HG03521 (cell line): ENCODE data around the gene NCKAP5L.
"Not testable (repeated sequence)": the region's sequence is repeated elsewhere in the genome, so short reads cannot be mapped to it uniquely, and the experiment has no call there.

ENCODE experiments used
- ATAC-seq: cut with Tn5 transposase; IDR thresholded peaks from one replicate; pipeline ENCODE4 v1.9.1; 2021; ENCODE audit warnings: mild to moderate bottlenecking, moderate library complexity; ENCODE audit not compliant: unreplicated experiment

Gene NCKAP5L

DNA sequence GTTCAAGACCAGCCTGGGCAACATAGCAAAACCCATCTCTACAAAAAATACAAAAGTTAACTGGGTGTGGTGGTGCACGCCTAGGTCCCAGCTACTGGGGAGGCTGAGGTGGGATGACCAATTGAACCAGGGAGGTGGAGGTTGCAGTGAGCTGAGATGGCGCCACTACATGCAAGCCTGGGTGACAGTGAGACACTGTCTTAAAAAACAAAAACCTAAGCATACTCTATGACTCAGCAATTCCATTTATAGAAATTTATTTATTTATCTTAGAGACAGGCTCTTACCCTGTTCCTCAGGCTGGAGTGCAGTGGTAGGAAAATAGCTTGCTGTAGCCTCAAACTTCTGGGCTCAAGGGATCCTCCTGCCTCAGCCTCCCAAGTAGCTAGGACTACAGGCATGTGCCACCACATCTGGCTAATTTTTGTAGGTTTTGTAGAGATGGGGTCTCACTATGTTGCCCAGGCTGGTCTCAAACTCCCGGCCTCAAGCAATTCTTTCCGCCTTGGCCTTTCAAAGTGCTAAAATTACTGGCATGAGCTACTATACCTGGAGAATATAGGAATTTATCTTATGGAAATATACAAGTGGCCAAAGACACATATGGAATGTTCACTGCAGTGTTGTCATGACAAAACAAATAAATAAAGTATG, 43.3 kb downstream of the NCKAP5L start:
- no peak for ATAC-seq

GRCh38 chr12:49783917-49784676, 44.1 kb downstream of the NCKAP5L start:
- no peak for ATAC-seq

DNA sequence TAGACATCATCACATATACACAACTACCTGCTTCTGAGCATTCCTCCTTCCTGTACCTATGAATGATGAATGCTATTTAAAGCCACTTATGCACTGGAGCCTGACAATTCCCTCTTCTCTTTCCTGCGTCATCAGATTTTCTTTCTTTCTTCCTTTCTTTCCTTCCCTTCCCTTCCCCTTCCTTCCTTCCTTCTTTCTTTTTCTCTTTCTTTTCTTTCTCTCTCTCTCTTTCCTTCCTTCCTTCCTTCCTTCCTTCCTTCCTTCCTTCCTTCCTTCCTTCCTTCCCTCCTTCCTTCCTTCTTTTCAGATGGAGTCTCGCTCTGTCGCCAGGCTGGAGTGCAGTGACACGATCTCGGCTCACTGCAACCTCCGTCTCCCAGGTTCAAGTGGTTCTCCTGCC, 47.3 kb downstream of the NCKAP5L start:
- ATAC-seq = not testable (repeated sequence)

- ATAC-seq = no peak
Observed at GRCh38 chr12:49779581-49779980, 48.6 kb downstream of the NCKAP5L start.

DNA sequence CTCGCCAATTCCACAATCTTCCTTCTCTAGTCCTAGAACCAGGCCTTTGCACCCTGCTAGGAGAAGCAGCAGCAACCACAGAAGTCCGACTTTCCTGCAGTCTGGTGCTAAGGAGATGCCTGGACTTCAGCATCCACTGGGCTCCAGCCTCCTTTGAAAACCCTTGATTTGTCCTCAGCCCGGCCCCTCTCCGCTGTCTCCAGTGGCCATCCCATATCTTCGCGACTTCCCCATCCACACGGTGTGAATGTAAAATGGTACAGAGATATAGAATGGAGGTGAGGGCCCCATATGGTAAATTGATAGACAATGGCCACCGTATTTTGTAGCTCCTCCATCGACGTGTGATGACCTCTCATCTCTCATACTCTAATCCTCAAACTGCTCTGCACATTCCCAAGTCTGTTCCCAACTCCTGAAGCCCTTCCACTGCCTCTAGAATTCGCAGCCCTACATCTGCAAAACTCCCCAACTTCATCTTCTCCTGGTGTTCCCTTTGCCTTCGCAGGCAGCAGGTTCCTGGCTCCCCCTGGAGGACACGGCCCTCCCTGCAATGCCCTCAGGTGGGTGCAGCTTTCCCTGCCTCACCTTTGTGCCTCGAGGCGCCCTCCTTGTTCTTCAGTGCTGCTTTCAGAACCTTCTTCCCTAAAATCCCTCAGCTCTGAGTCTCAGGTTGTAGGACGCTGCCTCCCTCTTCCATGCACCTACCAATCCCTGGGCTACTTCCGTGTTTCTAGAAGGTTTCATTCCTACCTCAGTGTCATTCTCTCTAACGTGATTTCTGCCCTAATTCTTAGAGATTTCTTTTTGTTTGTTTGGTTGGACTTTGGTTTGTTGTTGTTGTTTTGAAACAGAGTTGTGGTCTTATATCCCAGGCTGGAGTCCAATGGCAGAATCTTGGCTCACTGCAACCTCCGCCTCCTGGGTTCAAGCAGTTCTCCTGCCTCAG, 50.1 kb downstream of the NCKAP5L start:
- no peak for ATAC-seq

GRCh38 chr12:49777341-49777740, 50.9 kb downstream of the NCKAP5L start:
- ATAC-seq = no peak

- ATAC-seq = no peak
Observed at GRCh38 chr12:49776858-49777257, 51.4 kb downstream of the NCKAP5L start.

DNA sequence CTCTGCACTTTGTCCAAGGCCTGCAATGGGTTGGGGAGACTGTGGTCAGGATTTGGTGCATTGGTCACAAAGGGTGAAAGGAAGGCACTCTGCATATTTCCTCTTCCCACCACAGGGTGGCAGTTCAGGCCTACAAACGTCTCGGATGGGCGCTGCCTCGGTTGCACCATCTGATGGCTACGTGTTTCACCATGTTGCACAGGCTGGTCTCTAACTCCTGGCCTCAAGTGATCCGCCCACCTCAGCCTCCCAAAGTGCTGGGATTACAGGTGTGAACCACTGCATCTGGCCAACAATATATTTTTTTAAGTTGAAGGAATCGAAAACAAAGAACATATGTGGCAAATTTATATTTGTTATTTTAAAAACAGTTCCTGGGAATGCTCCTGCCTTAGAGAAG, 51.8 kb downstream of the NCKAP5L start:
- no peak for ATAC-seq

- ATAC-seq = not testable (repeated sequence)
Observed at GRCh38 chr12:49773102-49773501, 55.1 kb downstream of the NCKAP5L start.

- ATAC-seq = no peak
Observed at GRCh38 chr12:49767333-49767732, 60.9 kb downstream of the NCKAP5L start.

DNA sequence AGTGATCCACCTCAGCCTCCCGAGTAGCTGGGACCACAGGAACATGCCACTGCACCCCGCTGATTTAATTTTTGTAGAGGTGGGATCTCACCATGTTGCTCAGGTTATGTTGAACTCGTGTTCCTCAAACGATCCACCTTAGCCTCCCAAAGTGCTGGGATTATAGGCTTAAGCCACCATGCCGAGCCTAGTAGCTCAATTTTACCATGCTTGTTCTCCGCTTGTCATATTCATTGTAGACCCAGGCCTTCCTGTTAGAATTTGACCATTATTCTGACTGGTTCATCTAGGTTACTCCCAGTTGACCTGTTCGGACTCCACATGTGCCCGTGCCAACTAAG, 62.1 kb downstream of the NCKAP5L start:
- no peak for ATAC-seq

- no peak for ATAC-seq
Observed at GRCh38 chr12:49764126-49764525, 64.1 kb downstream of the NCKAP5L start.

GRCh38 chr12:49763006-49763591, 65.1 kb downstream of the NCKAP5L start:
- ATAC-seq = no peak

DNA sequence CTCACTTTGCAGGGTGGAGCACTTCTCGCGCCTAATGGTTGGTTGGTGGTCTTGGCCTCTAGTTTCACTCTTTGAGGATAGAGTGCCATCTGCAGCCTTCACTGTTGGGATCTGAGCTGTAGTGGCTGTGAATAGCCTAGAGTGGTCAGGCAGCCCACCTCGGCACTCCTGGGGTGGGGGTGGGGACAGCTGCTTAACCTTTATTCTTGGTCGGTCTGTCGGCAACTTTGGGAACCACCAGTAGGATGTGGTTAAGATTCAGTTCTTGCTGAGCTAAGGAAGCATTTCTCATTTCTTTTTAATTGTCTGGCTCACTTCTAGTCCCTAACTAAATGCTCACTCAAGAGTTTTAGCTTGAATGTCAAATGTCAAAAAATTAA, 65.8 kb downstream of the NCKAP5L start:
- no peak for ATAC-seq

GRCh38 chr12:49761677-49762467, 66.3 kb downstream of the NCKAP5L start:
- no peak for ATAC-seq

DNA sequence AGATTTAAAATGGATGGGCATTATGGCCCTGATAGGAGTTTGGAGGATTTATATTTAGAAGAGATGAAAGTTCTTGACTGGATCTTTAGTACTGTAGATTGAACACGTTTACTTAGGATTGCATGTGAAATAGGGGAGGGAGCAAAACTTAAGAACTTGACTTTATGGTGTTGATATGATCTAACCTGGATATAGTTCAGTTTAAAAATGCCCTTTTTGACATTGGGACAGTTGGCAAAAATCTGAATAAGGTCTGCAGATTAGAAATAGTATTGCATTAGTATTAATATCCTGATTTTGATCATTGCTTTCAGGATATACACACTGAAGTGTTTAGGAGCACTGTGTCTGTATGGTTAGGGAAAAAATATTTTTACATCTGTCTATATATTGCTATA, 77.2 kb downstream of the NCKAP5L start:
- no peak for ATAC-seq

DNA sequence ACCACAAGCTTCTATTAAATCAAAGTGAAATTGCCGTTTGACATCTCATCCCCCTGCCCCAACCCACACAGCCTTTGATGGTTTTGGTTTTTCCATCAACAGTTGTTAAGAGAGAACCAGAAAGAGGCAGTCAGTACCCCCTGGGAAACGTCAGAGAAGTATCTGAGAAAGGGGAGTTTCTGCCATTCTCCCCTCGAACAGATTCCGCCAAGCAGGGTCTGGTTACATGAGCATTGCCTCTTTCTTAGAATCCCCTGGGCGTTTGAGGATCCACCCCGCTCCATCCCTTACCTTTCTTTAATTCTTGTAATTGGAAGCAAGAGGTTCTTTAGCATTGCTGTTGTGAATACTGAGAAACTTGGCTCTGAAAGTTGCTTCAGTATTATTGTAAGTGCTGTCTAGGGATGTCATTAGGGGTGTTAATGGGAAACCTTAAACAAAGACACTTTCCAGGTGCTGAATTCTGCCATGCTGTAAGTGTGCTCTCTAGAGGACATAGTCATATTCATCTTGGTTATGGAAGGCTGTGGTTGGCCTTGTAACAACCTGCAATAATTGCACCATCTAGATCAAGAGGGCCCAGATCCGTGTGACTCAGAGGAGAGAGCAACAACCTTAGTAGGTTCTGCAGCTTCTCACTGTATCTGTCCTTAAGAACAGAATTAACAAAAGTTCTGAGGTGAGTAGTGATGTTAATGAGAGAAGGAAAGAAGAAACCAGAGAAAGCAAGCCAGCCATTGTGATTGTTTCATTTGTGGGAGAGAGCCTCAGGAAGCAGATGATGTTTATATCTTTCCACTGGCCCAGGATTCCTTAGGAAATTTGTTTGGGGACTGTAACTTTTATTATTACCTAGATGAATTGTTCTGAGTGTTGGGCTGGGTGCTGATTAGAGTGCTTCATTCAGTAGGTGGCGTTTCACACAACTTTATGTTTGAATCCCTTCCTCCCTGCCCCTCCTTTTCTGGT, 77.9 kb downstream of the NCKAP5L start:
- no peak for ATAC-seq

DNA sequence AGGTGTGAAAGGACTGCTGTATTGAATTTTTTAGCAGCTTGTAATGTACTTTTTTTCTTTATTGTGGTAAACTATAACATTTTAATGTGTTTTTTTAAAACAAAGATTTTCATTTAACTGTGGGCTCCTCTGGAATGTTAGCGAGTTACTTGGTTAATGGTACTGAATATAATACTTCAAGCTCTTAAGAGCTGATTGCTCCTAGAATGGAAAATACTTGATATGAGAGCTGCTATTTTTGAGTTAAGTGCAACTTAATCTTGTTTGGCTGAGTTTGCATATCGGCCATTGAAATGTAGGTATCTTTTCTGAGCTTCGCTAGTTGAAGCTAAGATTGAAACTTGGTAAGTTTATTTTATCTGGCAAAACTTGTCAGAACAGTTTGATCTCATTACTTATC, 79.4 kb downstream of the NCKAP5L start:
- ATAC-seq = no peak

DNA sequence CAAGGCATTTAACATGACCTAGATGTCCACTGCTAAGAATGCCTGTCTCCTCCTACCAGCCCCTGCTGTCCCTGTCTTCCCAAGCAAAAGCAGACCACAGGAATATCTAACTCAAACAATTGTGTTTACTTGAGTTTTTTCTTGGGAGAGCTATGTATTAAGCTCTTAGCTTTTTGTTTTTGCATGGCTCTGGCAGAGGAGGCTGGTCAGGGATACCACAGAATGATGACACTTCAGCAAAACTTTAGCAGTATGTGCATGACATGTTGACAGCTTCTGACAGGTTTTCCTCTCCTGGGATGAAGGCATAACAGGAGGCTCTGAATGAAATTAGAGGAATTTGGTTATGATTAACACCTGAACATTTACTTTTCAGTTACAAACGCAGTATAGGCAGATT, 79.9 kb downstream of the NCKAP5L start:
- no peak for ATAC-seq
